Measurements from ENCODE around the gene PKP3. TPM values are rescaled to one million over a fixed set of nuclear protein-coding genes. Genes with fewer than 3 reads are reported as not detected.

Gene PKP3
- polyA plus RNA-seq, 4 donors, result 4.0 to 7.4 (median 5.2) TPM

Other genes starting within 250 kb of the PKP3 start
- gene SCGB1C1, start 201.1 kb upstream of the PKP3 start, polyA plus RNA-seq (ENCODE audit: insufficient read length in 4 of 4), result 1 to 10 TPM in 1 of 4 donors, under 1 TPM in 1, not detected in 2; 0.83 to 1.3 TPM
- 10 to 100 TPM; 44.5 to 49.5 (median 47.1) TPM for gene BET1L, start 186.8 kb upstream of the PKP3 start, polyA plus RNA-seq (ENCODE audit: insufficient read length in 4 of 4)
- 10 to 100 TPM; 73.5 to 97.6 (median 81.7) TPM for gene RIC8A, start 186.5 kb upstream of the PKP3 start, polyA plus RNA-seq (ENCODE audit: insufficient read length in 4 of 4)
- gene SIRT3, start 157.9 kb upstream of the PKP3 start, polyA plus RNA-seq (ENCODE audit: insufficient read length in 4 of 4), result 10 to 100 TPM; 25.5 to 33.8 (median 30.5) TPM
- 100 to 1,000 TPM; 131 to 151 (median 138) TPM for gene PSMD13, start 157.2 kb upstream of the PKP3 start, polyA plus RNA-seq (ENCODE audit: insufficient read length in 4 of 4)
- gene NLRP6, start 115.8 kb upstream of the PKP3 start, polyA plus RNA-seq (ENCODE audit: insufficient read length in 4 of 4), result under 1 TPM; 0.20 to 0.80 (median 0.36) TPM
- 10 to 100 TPM; 14.8 to 25.7 (median 19.4) TPM for gene PGGHG, start 105.1 kb upstream of the PKP3 start, polyA plus RNA-seq (ENCODE audit: insufficient read length in 4 of 4)
- gene IFITM5, start 94.7 kb upstream of the PKP3 start, polyA plus RNA-seq (ENCODE audit: insufficient read length in 4 of 4), result under 1 TPM in 2 of 4 donors, not detected in 2; 0.34 to 0.48 TPM
- 100 to 1,000 TPM; 194 to 242 (median 224) TPM for gene IFITM2, start 86.4 kb upstream of the PKP3 start, polyA plus RNA-seq (ENCODE audit: insufficient read length in 4 of 4)
- 10 to 100 TPM; 34.1 to 44.9 (median 39.9) TPM for gene IFITM1, start 80.2 kb upstream of the PKP3 start, polyA plus RNA-seq (ENCODE audit: insufficient read length in 4 of 4)
- gene IFITM3, start 73.3 kb upstream of the PKP3 start, polyA plus RNA-seq (ENCODE audit: insufficient read length in 4 of 4), result 100 to 1,000 TPM; 400 to 486 (median 421) TPM
- 10 to 100 TPM; 57.3 to 83.9 (median 61.4) TPM for gene B4GALNT4, start 24.7 kb upstream of the PKP3 start, polyA plus RNA-seq (ENCODE audit: insufficient read length in 4 of 4)
- gene SIGIRR, start 20.8 kb downstream of the PKP3 start, polyA plus RNA-seq (ENCODE audit: insufficient read length in 4 of 4), result 10 to 100 TPM; 33.4 to 64.4 (median 36.7) TPM
- gene ANO9, start 47.8 kb downstream of the PKP3 start, polyA plus RNA-seq (ENCODE audit: insufficient read length in 4 of 4), result 10 to 100 TPM in 1 of 4 donors, 1 to 10 TPM in 3; 7.8 to 12.7 (median 9.6) TPM
- gene PTDSS2, start 56.1 kb downstream of the PKP3 start, polyA plus RNA-seq (ENCODE audit: insufficient read length in 4 of 4), result 10 to 100 TPM; 30.1 to 41.4 (median 32.5) TPM
- 100 to 1,000 TPM in 1 of 4 donors, 10 to 100 TPM in 3; 80.9 to 120 (median 86.6) TPM for gene RNH1, start 113.0 kb downstream of the PKP3 start, polyA plus RNA-seq (ENCODE audit: insufficient read length in 4 of 4)
- 10 to 100 TPM; 39.5 to 57.2 (median 41.2) TPM for gene HRAS, start 141.4 kb downstream of the PKP3 start, polyA plus RNA-seq (ENCODE audit: insufficient read length in 4 of 4)
- 1 to 10 TPM; 3.3 to 5.2 (median 4.1) TPM for gene LRRC56, start 143.3 kb downstream of the PKP3 start, polyA plus RNA-seq (ENCODE audit: insufficient read length in 4 of 4)
- 1 to 10 TPM; 2.8 to 5.9 (median 3.6) TPM for gene LMNTD2, start 166.5 kb downstream of the PKP3 start, polyA plus RNA-seq (ENCODE audit: insufficient read length in 4 of 4)
- 10 to 100 TPM; 42.7 to 68.7 (median 45.2) TPM for gene RASSF7, start 166.8 kb downstream of the PKP3 start, polyA plus RNA-seq (ENCODE audit: insufficient read length in 4 of 4)
- 10 to 100 TPM; 21.1 to 27.4 (median 21.9) TPM for gene PHRF1, start 182.3 kb downstream of the PKP3 start, polyA plus RNA-seq (ENCODE audit: insufficient read length in 4 of 4)
- 10 to 100 TPM in 1 of 4 donors, 1 to 10 TPM in 3; 8.1 to 12.4 (median 8.4) TPM for gene IRF7, start 221.7 kb downstream of the PKP3 start, polyA plus RNA-seq (ENCODE audit: insufficient read length in 4 of 4)
- gene CDHR5, start 230.7 kb downstream of the PKP3 start, polyA plus RNA-seq (ENCODE audit: insufficient read length in 4 of 4), result 10 to 100 TPM; 31.8 to 49.2 (median 42.9) TPM
- gene SCT, start 233.0 kb downstream of the PKP3 start, polyA plus RNA-seq (ENCODE audit: insufficient read length in 4 of 4), result 1 to 10 TPM; 1.2 to 3.5 (median 1.9) TPM
- gene DRD4, start 243.1 kb downstream of the PKP3 start, polyA plus RNA-seq (ENCODE audit: insufficient read length in 4 of 4), result 1 to 10 TPM; 1.7 to 5.7 (median 2.1) TPM